Measurements from ENCODE around the gene HOXD9. TPM values are rescaled to one million over a fixed set of nuclear protein-coding genes. Genes with fewer than 3 reads are reported as not detected.

The HOXD9 gene
- total RNA-seq, 1 donor from 2014 or later: not detected

DNA sequence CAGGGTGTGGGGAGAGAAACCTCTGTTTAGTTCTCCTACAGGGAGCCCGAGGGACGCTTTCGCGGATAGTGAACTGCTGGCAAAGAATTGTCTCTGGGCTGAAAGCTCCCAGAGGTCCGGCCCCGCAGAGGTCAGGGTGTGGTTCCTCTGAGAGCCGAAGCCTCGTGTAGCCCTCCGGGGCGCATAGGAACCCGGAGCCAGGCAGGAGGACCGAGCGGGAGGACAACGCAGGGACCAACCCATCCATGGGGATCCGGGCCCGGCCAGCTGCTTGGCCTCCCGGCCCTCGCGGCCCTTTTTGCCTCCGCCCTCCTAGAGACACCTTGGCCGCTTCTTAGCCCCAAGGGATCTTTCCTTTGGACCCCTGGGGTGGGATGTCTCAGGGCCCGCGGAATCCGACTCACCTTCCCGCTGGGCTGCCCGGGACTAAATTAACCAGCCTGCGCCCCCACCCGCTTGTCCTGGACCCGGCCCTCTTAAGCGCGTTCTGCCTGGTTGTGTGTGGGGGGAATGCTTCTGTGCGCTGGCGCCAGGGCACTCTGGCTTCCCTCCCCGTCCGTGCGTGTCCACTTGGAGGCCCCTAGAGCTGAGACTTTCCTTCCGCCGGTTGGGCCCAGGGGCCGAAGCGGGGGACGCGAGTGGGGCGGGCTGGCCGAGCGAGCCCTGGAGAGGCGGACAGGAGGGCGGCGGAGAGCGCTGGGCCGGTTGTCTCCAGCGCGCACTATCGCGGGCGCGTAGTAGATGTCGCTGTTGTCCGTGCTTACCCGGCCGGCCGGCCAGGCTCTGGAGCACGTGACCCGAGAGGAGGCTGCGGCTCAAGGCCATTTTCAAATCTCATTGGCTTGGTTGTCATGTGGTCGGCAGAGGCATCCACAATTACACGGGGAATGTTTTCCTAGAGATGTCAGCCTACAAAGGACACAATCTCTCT, 6.4 kb upstream of the HOXD9 start, which contains the start of gene HOXD10:
TSS of gene HOXD10 (plus strand) at position 896 of the 931 bp plus-strand sequence. CDS start 56 bp downstream, outside the sequence.
- FAIRE-seq (no peak), DNase-seq (ENCODE audit: low read depth) (no peak)
- Histone ChIP-seq H3K4me3 (ENCODE audit: low read depth, low read length) (no peak within 1 kb of the TSS), H3K27me3 (ENCODE audit: control insufficient read depth, insufficient read depth, low read length) (peaks cover 81% of the 10 kb centered on the region), H3K36me3 (ENCODE audit: control insufficient read depth, insufficient read depth, low read length) (no peaks in the 10 kb centered on the region)
- TF ChIP-seq, protein P1, sequence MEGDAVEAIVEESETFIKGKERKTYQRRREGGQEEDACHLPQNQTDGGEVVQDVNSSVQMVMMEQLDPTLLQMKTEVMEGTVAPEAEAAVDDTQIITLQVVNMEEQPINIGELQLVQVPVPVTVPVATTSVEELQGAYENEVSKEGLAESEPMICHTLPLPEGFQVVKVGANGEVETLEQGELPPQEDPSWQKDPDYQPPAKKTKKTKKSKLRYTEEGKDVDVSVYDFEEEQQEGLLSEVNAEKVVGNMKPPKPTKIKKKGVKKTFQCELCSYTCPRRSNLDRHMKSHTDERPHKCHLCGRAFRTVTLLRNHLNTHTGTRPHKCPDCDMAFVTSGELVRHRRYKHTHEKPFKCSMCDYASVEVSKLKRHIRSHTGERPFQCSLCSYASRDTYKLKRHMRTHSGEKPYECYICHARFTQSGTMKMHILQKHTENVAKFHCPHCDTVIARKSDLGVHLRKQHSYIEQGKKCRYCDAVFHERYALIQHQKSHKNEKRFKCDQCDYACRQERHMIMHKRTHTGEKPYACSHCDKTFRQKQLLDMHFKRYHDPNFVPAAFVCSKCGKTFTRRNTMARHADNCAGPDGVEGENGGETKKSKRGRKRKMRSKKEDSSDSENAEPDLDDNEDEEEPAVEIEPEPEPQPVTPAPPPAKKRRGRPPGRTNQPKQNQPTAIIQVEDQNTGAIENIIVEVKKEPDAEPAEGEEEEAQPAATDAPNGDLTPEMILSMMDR (IDR thresholded peaks at IDR 0.05; ENCODE audit: insufficient read depth, low read length, severe bottlenecking): no peak

DNA sequence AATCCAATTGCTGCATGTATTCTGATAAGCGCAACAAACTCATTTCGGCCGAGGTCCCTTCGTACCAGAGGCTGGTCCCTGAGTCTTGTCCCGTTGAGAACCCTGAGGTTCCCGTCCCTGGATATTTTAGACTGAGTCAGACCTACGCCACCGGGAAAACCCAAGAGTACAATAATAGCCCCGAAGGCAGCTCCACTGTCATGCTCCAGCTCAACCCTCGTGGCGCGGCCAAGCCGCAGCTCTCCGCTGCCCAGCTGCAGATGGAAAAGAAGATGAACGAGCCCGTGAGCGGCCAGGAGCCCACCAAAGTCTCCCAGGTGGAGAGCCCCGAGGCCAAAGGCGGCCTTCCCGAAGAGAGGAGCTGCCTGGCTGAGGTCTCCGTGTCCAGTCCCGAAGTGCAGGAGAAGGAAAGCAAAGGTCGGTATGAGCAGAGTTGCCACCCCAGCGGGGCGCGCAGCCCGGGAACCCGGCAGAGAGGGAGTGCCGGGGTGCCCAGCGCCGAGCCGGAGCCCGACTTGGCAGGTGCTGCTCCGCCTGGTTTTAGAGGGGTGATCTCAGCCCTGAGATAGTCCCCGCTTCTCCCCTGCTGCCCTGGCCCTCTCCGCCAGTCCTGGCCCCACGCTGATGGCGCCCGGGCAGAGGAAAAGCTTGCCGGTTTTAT, 5.2 kb upstream of the HOXD9 start:
- Histone ChIP-seq H3K27me3 (ENCODE audit: control insufficient read depth, insufficient read depth, low read length) (peaks cover 82% of the 10 kb centered on the region), H3K4me3 (ENCODE audit: low read depth, low read length) (no peak overlapping the region), H3K36me3 (ENCODE audit: control insufficient read depth, insufficient read depth, low read length) (no peaks in the 10 kb centered on the region)
- no peak for FAIRE-seq
- no peak for DNase-seq (ENCODE audit: low read depth)
- TF ChIP-seq, protein P1 (IDR thresholded peaks at IDR 0.05; ENCODE audit: insufficient read depth, low read length, severe bottlenecking): no peak

DNA sequence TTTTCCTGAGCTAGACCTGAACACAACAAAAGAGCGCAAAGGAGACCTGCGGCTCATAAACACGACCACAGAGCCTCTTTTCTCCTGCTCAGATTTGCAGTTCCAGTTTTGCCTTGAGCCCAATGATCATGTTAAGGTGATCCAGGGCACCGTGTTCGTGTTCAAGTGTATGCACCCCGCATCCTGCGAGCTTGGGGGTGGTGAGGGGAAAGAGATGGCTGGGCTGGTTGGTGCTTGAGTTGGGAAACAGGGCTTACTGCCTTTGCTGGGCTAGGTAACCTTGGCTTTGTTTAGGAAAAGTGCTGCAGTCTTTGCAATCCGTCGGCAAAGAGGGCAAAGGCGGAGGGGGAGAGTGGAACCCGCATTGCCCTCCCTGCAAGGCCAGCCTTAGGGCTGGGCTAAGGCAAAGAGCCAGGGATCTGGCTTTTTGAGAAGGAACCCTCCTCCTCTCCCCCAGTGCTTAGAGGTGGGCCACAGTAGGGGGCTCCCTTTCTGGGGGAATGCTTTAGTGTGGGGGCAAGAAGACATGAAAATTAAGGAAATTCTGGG, 4.6 kb upstream of the HOXD9 start:
- no peaks in the 10 kb centered on the region for H3K36me3 ChIP-seq (ENCODE audit: control insufficient read depth, insufficient read depth, low read length)
- no peak for DNase-seq (ENCODE audit: low read depth)
- no peak for FAIRE-seq
- no peak overlapping the region for H3K4me3 ChIP-seq (ENCODE audit: low read depth, low read length)
- TF ChIP-seq, protein P1 (IDR thresholded peaks at IDR 0.05; ENCODE audit: insufficient read depth, low read length, severe bottlenecking): no peak
- peaks cover 80% of the 10 kb centered on the region for H3K27me3 ChIP-seq (ENCODE audit: control insufficient read depth, insufficient read depth, low read length)

DNA sequence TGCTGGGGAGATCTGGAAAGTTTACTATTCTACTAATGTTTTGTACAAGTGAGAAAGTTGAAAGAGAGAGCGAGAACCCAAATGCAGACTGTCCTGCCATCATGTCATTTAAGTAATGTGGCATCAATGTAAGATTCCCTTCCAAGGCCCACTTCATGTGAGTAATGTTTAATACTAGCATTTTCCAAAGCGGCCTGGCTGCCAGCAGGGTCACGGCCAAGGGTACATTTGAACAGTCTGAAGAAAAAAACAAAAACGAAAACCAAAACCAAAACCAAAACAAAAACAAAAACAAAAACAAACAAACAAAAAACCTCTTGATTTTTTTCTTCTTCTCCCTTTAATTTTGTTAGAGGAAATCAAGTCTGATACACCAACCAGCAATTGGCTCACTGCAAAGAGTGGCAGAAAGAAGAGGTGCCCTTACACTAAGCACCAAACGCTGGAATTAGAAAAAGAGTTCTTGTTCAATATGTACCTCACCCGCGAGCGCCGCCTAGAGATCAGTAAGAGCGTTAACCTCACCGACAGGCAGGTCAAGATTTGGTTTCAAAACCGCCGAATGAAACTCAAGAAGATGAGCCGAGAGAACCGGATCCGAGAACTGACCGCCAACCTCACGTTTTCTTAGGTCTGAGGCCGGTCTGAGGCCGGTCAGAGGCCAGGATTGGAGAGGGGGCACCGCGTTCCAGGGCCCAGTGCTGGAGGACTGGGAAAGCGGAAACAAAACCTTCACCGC, 3.7 kb upstream of the HOXD9 start:
- H3K4me3 ChIP-seq (ENCODE audit: low read depth, low read length): no peak overlapping the region
- FAIRE-seq (no peak), DNase-seq (ENCODE audit: low read depth) (no peak)
- no peaks in the 10 kb centered on the region for H3K36me3 ChIP-seq (ENCODE audit: control insufficient read depth, insufficient read depth, low read length)
- H3K27me3 ChIP-seq (ENCODE audit: control insufficient read depth, insufficient read depth, low read length): peaks cover 81% of the 10 kb centered on the region
- TF ChIP-seq, protein P1 (IDR thresholded peaks at IDR 0.05; ENCODE audit: insufficient read depth, low read length, severe bottlenecking): peak; percentile 29

DNA sequence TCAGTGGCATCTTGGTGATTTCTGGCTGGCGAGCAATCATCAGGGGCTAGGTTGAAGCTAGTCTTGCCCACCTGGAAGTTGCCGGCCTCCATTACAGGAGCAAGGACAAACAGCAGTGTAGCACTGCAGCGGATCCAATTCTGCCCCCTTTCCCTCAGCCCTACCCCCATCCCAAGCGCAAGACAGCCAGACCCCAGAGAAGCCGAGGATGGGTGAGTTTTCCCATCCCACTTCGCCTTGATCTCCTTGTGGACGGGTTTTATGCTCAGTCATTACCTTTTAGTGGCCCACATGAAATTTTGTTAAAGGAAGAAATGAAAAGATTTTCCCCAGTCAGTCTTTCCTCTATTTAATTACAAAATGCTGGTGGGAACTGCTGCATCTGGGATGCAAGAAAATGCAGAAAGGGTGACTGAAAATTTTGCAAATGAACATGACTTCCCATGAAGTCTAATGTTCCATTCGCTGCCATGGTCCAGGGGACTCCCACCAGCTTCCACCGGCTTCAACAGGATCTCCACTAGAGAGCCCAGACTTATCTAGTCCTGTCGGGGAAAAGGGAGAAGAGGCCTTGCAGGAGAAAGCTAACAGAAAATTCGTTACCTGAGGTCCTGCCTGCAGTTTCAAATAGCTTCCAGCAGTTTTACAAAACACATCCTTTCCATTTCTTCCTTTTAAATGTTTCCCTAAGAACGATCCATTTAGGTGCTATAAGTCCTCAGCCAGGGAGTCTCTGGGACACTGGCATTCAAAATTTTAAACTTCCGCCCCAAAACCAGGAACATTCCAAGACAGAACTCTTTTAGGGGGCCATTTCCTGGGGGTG, 1.9 kb upstream of the HOXD9 start:
- H3K4me3 ChIP-seq (ENCODE audit: low read depth, low read length): no peak overlapping the region
- FAIRE-seq (no peak), DNase-seq (ENCODE audit: low read depth) (no peak)
- TF ChIP-seq, protein P1 (IDR thresholded peaks at IDR 0.05; ENCODE audit: insufficient read depth, low read length, severe bottlenecking): no peak
- no peaks in the 10 kb centered on the region for H3K36me3 ChIP-seq (ENCODE audit: control insufficient read depth, insufficient read depth, low read length)
- peaks cover 83% of the 10 kb centered on the region for H3K27me3 ChIP-seq (ENCODE audit: control insufficient read depth, insufficient read depth, low read length)
